H1 (cell line): Measurements from ENCODE around the gene BORCS8. TPM values are rescaled to one million over a fixed set of nuclear protein-coding genes. Genes with fewer than 3 reads are reported as not detected.

Source experiments
- KDM5A ChIP-seq: fragments of 200-600 bp; IDR thresholded peaks from 2 replicates; pipeline ENCODE4 v1.7.1; 2012; ENCODE audit warnings: mild to moderate bottlenecking, low read length, inconsistent platforms, mixed read lengths
- NRF1 ChIP-seq: IDR thresholded peaks from 2 replicates; pipeline ENCODE4 v1.6.1; 2011; ENCODE audit warnings: mild to moderate bottlenecking, low read depth, low read length, improper control_type of control experiment
- POLR2A ChIP-seq, 2 experiments: IDR thresholded peaks; 1 replicate in 1 of 2; 2 replicates in 1 of 2; pipeline ENCODE4 v1.6.1; 2011; ENCODE audit warnings: low read depth in 2 of 2, low read length in 2 of 2, mild to moderate bottlenecking in 2 of 2; ENCODE audit errors: control extremely low read depth in 1 of 2
- SRF ChIP-seq: IDR thresholded peaks from 2 replicates; pipeline ENCODE4 v1.6.1; 2011; ENCODE audit warnings: mild to moderate bottlenecking, low read depth, low read length, moderate library complexity
- TCF12 ChIP-seq: IDR thresholded peaks from 2 replicates; pipeline ENCODE4 v1.6.1; 2011; ENCODE audit warnings: low read depth, mild to moderate bottlenecking, low read length
- polyA plus RNA-seq, 7 experiments: library from polyadenylated mRNA; depleted of rRNA in 3 of 7; stranded (reverse) in 5 of 7; unstranded in 2 of 7; fragments of >200 nt in 5 of 7; fragments of 200-250 nt in 2 of 7; gene quantifications; 1 replicate in 5 of 7; 2 replicates in 1 of 7; 4 replicates in 1 of 7; pipeline versions ENCODE4 v1.2.1 to v1.2.3, GENCODE V29; 2011 to 2013; ENCODE audit warnings: missing spikeins in 2 of 7, mixed read lengths in 2 of 7
- total RNA-seq: library from RNA; stranded (reverse); fragmentation: NEBNext Ultra II Directional; extraction: Animal tissue kit (Norgen Biotek cat#: 25700); gene quantifications from 2 replicates; pipeline ENCODE4 v1.2.1, GENCODE V29; 2021
- TF ChIP-seq, protein P1 (sequence below): IDR thresholded peaks from 2 replicates; pipeline ENCODE4 v1.6.1; 2012; ENCODE audit warnings: low read length, inconsistent platforms

The BORCS8 gene
- total and polyA plus RNA-seq, 2 of the 8 experiments (the other 6 are each of a cell fraction or from before 2014, with no cell fraction given): 15.0 to 15.9 TPM

DNA sequence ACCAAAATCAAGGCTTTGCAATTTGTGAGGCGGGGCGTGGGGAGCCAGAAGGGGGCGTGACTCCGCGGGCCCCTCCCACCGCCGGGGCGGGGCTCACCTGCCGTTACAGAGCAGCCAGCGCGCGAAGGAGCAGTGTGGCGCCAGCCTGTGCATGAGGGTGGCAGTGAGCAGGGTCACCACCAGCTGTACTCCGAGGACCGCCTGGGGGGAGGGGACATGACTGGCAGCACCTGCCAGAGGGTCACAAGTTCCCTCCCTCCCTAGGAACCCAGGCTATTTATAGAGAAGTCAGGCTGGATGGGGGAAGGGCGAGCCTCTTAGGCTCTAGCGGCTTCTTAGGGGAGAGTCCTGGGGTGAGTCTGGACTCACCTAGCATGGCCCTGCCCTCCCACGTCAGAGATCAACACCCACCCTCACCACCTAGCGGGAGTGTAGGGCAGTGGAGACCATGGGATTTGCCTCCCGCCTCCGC lies 57.2 kb downstream of the BORCS8 start (continued):
- TF ChIP-seq POLR2A (IDR thresholded peaks at IDR 0.05; ENCODE audit: control extremely low read depth in 1 of 2, low read depth in 2 of 2, low read length in 2 of 2) (peak in 1 of 2 experiments; percentile 59; a peak in 2 of 3 replicates), SRF (no peak), TCF12 (0 out of 2 replicates have a peak, but pooled peaks have one; percentile 66), NRF1 (no peak), KDM5A (no peak)
- TF ChIP-seq, protein P1, sequence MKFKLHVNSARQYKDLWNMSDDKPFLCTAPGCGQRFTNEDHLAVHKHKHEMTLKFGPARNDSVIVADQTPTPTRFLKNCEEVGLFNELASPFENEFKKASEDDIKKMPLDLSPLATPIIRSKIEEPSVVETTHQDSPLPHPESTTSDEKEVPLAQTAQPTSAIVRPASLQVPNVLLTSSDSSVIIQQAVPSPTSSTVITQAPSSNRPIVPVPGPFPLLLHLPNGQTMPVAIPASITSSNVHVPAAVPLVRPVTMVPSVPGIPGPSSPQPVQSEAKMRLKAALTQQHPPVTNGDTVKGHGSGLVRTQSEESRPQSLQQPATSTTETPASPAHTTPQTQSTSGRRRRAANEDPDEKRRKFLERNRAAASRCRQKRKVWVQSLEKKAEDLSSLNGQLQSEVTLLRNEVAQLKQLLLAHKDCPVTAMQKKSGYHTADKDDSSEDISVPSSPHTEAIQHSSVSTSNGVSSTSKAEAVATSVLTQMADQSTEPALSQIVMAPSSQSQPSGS: 0 out of 2 replicates have a peak, but pooled peaks have one; percentile 17
